DND-41 (cell line): ENCODE data around the gene TRIM39.

Experiments used
- EZH2 ChIP-seq: IDR thresholded peaks from 3 replicates; pipeline ENCODE4 v1.6.1; 2012; ENCODE audit warnings: borderline replicate concordance, low read depth, mild to moderate bottlenecking, moderate library complexity, low read length, inconsistent platforms; ENCODE audit not compliant: severe bottlenecking
- TF ChIP-seq, protein P1 (sequence below): IDR thresholded peaks from 2 replicates; pipeline ENCODE4 v1.5.1; 2012; ENCODE audit warnings: borderline replicate concordance, low read length, moderate library complexity, mild to moderate bottlenecking; ENCODE audit not compliant: poor library complexity, severe bottlenecking; ENCODE audit errors: extremely low read depth

GRCh38 chr6:30312676-30313321 lies 13.9 kb upstream of the TRIM39 start:
- TF ChIP-seq, protein P1, sequence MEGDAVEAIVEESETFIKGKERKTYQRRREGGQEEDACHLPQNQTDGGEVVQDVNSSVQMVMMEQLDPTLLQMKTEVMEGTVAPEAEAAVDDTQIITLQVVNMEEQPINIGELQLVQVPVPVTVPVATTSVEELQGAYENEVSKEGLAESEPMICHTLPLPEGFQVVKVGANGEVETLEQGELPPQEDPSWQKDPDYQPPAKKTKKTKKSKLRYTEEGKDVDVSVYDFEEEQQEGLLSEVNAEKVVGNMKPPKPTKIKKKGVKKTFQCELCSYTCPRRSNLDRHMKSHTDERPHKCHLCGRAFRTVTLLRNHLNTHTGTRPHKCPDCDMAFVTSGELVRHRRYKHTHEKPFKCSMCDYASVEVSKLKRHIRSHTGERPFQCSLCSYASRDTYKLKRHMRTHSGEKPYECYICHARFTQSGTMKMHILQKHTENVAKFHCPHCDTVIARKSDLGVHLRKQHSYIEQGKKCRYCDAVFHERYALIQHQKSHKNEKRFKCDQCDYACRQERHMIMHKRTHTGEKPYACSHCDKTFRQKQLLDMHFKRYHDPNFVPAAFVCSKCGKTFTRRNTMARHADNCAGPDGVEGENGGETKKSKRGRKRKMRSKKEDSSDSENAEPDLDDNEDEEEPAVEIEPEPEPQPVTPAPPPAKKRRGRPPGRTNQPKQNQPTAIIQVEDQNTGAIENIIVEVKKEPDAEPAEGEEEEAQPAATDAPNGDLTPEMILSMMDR, result no peak
- no peak for TF ChIP-seq EZH2
